Fibroblast of pulmonary artery (primary cell): Measurements from ENCODE around the gene HADH.

Source experiments
- DNase-seq: peaks from one replicate; pipeline ENCODE4 v3.0.0-alpha.2; 2010; ENCODE audit warnings: low read depth
- H3K4me3 ChIP-seq: replicated peaks from 2 replicates; pipeline ENCODE4 v1.5.1; 2011; ENCODE audit warnings: low read depth, mild to moderate bottlenecking, control low read depth, low read length, moderate library complexity
- CTCF ChIP-seq: IDR thresholded peaks from 2 replicates; pipeline ENCODE4 v1.5.1; 2011; ENCODE audit warnings: mild to moderate bottlenecking, control low read depth, low read length, inconsistent platforms; ENCODE audit errors: missing control alignments

HADH gene

DNA sequence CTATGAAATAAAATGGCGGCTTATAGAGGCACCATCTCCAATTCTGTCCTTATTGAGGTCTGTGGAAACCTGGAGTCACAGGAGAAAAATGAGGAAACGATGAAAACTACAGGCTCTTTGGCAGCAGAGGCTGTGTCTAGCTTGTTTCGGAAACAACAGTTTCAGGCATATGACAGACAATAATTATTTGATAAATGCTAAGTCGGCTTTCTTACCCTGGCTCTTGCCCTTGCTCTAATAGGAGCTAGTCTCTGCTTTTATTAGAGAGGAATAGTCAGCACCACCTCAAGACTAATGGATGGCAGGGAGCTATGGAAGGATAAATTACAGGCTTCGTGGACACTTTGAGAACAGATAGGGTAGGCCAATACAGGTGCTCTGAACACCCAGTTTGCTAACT, 24.3 kb downstream of the HADH start:
- DNase-seq, result no peak
- H3K4me3 ChIP-seq, result no peak overlapping the region
- no peak for TF ChIP-seq CTCF

DNA sequence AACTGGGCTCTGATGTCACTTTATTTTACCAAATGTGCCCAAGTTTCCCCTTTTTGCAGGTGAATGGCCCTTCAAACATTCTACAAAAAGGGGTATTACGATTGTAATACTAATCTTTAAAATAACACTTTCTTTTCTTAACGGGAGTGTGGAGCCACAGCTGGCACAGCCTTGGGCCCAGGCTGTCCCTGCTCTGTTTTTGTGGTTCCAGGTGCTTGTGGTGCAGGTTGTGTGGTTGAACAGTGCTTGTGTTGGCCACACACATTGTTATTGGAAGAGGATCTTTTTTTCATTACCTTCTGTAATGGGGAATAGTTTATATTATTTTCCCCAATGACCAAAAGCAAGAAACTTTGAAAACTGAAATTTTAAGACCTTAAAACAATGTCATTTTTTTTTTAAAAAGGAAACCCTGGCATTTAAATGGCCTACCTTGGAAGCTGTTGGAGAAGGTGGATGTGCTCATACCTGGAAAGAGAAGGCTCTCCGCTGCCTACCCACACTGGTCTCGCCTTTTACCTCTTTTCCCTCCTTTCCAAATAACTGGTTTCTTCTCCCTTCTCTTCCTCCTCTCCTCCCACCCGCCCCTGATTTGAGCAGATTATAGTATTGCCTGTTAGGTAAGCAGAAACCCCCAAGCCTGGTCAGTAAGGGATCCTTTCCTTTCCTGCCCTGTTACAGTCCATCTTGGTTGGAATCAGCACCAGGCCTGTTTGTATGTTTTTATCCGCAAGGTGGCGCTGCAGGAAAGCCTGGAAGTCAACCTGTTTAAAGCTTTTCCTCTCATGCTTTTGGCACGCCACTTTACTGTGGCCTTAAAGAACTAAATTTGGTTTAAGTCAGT, 28.6 kb downstream of the HADH start:
- peak; percentile 87 for DNase-seq

GRCh38 chr4:108018884-108019187, 29.1 kb downstream of the HADH start:
- no peak overlapping the region for H3K4me3 ChIP-seq
- DNase-seq, result no peak
- no peak for TF ChIP-seq CTCF

More for the DNA sequence above, 28.6 kb downstream of the HADH start:
- no peak overlapping the region for H3K4me3 ChIP-seq
- TF ChIP-seq CTCF, result peak; percentile 89

DNA sequence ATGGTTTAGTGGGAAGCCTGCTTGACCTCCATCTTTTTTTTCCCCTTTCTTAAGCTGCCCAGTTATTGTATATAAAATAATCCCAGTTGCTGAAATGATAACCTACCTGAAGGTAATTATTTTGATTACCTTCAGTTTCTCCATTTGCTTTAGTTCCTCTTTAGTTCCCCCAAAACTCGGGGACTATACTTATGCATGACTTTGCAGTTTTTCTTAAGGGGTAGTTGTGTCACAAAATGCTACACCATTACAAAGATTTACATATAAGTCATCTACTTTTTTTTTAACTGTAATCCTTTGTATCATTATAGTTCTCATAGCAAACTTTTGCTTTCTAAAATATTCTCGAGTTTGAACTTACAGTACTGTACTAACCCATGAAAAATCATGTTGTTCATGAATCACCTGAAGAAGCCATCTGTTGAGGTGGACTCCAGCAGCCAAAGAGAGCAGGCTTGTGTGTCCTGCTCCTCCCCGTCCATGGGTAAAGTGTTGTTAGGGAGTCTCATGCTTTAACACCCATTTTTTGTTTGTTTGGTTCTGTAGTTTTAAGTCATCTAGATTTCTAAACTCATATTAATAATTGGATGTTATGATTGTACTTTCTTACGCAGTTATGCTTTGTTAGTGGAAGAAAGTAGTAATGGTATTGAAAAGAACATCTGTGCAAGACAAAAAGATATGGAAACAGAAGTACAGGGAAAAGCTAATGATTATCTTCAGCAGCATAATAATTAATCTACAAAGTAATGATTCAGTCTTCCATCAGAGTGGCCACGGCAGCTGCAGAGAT, 34.6 kb downstream of the HADH start:
- no peak overlapping the region for H3K4me3 ChIP-seq
- DNase-seq, result no peak
- TF ChIP-seq CTCF, result no peak

DNA sequence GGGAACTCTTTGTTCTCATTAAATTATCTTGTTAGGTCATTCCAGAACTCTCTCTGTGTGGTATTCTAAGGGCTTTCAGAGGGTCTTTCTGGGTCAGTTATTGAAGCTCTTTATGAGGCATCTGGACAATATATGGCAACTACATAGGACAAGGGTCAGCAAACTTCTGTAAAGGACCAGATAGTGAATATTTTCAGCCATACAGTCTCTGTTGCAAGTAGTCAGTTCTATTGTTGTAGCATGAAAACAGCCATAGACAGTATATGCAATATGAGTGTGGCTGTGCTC, 35.1 kb downstream of the HADH start:
- no peak overlapping the region for H3K4me3 ChIP-seq
- TF ChIP-seq CTCF, result no peak
- DNase-seq, result no peak

GRCh38 chr4:108029016-108029720, 39.5 kb downstream of the HADH start:
- no peak for TF ChIP-seq CTCF
- no peak overlapping the region for H3K4me3 ChIP-seq
- no peak for DNase-seq
